Fibroblast of the aortic adventitia (primary cell): ENCODE results near the gene FANCB. TPM values are rescaled to one million over a fixed set of nuclear protein-coding genes. Genes with fewer than 3 reads are reported as not detected.

Experiments
- DNase-seq: peaks from one replicate; pipeline ENCODE4 v3.0.0-alpha.2; 2010; ENCODE audit warnings: low read depth
- H3K4me3 ChIP-seq: 2 replicates; pipeline ENCODE4 v1.5.1; 2011; ENCODE audit warnings: low read depth, mild to moderate bottlenecking, control low read depth, low read length, moderate library complexity
- total RNA-seq: library from RNA; depleted of rRNA; stranded (reverse); fragments of >200 nt; gene quantifications from 2 replicates; pipeline ENCODE4 v1.2.3, GENCODE V29; 2012; ENCODE audit warnings: low replicate concordance
- TF ChIP-seq, protein P1 (sequence below): IDR thresholded peaks from 2 replicates; pipeline ENCODE4 v1.5.1; 2011; ENCODE audit warnings: mild to moderate bottlenecking, low read length, control low read depth, inconsistent platforms; ENCODE audit not compliant: insufficient read depth

Gene FANCB
- 4.0 and 12.7 TPM in 2 replicates for total RNA-seq

- DNase-seq: peak; percentile 91
- TF ChIP-seq, protein P1, sequence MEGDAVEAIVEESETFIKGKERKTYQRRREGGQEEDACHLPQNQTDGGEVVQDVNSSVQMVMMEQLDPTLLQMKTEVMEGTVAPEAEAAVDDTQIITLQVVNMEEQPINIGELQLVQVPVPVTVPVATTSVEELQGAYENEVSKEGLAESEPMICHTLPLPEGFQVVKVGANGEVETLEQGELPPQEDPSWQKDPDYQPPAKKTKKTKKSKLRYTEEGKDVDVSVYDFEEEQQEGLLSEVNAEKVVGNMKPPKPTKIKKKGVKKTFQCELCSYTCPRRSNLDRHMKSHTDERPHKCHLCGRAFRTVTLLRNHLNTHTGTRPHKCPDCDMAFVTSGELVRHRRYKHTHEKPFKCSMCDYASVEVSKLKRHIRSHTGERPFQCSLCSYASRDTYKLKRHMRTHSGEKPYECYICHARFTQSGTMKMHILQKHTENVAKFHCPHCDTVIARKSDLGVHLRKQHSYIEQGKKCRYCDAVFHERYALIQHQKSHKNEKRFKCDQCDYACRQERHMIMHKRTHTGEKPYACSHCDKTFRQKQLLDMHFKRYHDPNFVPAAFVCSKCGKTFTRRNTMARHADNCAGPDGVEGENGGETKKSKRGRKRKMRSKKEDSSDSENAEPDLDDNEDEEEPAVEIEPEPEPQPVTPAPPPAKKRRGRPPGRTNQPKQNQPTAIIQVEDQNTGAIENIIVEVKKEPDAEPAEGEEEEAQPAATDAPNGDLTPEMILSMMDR: no peak
- H3K4me3 ChIP-seq: peak within 1 kb of the TSS; percentile 83
These were observed at the start of gene FANCB, which contains the start of gene MOSPD2 for GRCh38 chrX:14872851-14873675. TSS of gene FANCB (minus strand) at chrX:14873069. CDS start at chrX:14865510, 7,559 bp downstream. TSS of gene MOSPD2 (plus strand) at chrX:14873421. CDS start at chrX:14873529, 108 bp downstream.

- DNase-seq: peak; percentile 79
- TF ChIP-seq, protein P1: no peak
- H3K4me3 ChIP-seq: no peak overlapping the region
These were observed 49.6 kb upstream of the FANCB start for GRCh38 chrX:14922437-14922836.

GRCh38 chrX:14920196-14920595, 47.3 kb upstream of the FANCB start:
- DNase-seq: peak; percentile 73
- no peak overlapping the region for H3K4me3 ChIP-seq
- TF ChIP-seq, protein P1: no peak

DNA sequence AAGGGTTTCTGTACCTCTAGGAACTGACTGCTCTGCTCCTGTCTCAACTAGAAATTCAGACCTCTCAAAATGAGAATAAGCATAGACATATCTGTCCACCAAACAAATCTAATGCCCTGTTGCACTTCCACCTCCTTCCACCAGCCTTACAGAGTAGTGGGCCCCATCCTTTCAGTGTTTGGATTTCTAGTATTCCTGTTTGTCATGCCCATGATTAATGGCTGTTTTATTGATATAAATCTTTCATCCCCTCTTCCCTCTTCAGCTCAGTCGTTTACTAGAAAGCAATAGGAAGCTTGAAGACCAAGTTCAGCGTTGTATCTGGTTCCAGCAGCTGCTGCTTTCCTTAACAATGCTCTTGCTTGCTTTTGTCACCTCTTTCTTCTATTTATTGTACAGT, 46.5 kb upstream of the FANCB start:
- DNase-seq: no peak
- TF ChIP-seq, protein P1: no peak
- H3K4me3 ChIP-seq: no peak overlapping the region

GRCh38 chrX:14916017-14916674, 43.3 kb upstream of the FANCB start:
- DNase-seq: peak; percentile 81
- no peak overlapping the region for H3K4me3 ChIP-seq
- TF ChIP-seq, protein P1: no peak

- no peak overlapping the region for H3K4me3 ChIP-seq
- TF ChIP-seq, protein P1: no peak
- DNase-seq: no peak
These were observed 42.7 kb upstream of the FANCB start for GRCh38 chrX:14915596-14915995.
